Ramos (cell line): ENCODE measurements around the gene PXN.
"Not testable (repeated sequence)": the region's sequence is repeated elsewhere in the genome, so short reads cannot be mapped to it uniquely, and the experiment has no call there.

ENCODE experiments used
- in situ Hi-C: fragments of 300-500 bp; cut with MboI; formaldehyde crosslinking; loops from one replicate; pipeline ENCODE4 v1.14.3; 2022; ENCODE audit warnings: low sequenced_read_pairs; ENCODE audit not compliant: unreplicated experiment

The PXN gene

DNA sequence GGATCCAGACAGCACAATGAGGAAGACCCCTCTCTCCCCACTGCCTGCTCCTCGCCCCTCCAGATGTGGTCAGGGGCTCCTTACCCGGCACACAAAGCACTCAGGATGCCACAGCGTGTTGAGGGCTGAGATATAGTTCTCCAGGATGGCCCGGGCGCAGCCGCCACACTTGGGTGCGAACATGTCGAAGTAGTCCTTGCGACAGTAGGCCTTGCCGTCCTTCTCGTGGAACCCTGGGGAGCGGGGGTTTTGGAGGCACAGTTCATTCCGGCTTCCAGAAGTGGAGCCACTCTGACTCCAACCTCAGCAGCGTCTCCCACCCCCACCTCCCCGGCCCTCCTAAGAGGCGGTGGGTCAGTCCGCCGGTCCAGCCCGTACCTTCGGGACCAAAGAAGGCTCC, 51.8 kb downstream of the PXN start:
- in situ Hi-C loops = no loop called here

DNA sequence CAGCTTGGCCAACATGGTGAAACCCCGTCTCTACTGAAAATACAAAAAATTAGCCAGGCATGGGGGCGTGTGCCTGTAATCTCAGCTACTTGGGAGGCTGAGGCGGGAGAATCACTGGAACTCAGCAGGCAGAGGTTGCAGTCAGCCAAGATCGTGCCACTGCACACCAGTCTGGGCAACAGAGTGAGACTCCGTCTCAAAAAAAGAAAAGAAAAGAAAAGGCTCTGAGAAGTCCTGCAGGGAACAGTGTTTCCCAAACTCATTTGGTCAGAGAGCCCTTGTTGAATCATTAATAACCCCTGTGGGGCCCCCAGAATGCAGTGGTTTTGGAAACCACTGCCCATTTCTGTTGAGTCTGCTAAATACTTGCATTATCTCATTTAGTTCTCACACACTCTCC, 52.3 kb downstream of the PXN start:
- in situ Hi-C loops = not testable (repeated sequence)

DNA sequence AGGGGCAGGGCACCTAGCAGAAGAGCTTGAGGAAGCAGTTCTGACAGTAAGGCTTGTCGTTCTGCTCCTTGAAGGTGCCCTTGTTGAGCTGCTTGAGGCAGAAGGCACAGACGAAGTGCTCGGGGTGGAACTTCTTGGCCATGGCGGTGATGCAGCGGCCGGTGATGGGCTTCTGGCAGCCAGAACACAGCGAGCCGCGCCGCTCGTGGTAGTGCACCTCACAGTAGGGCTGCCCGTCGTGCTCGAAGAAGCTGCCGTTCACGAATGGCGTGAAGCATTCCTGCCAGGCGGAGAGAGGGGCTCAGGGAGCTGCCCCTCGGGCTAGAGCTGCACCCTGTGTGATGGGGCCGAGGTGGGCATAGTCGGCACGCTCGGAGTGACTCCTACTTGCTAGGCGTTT, 53.2 kb downstream of the PXN start:
- in situ Hi-C loops = no loop called here

- in situ Hi-C loops = no loop called here
Observed at GRCh38 chr12:120211904-120212283, 53.6 kb downstream of the PXN start.

GRCh38 chr12:120211243-120211903, 54.2 kb downstream of the PXN start:
- in situ Hi-C loops = no loop called here

DNA sequence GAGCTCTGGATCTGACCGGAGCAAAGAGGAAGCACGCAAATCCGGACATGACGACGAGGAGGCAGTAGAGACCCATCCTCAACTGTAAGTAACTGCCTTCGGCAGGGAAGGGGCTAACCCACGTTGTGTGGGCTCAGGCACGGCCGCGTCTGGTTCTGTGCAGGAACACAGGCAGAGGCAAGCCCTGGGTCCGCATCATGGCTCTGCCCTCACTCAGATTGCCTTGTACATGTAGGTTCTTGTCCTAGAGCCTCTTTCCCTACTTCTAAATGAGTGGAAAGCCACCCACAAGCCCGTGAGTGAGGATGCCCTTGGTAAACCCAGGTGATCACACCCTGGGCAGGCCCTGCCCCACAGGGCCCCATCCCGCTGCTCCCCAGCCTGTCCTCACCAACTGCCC, 55.7 kb downstream of the PXN start:
- in situ Hi-C loops = no loop called here

GRCh38 chr12:120207227-120207626, 58.3 kb downstream of the PXN start:
- in situ Hi-C loops = no loop called here

DNA sequence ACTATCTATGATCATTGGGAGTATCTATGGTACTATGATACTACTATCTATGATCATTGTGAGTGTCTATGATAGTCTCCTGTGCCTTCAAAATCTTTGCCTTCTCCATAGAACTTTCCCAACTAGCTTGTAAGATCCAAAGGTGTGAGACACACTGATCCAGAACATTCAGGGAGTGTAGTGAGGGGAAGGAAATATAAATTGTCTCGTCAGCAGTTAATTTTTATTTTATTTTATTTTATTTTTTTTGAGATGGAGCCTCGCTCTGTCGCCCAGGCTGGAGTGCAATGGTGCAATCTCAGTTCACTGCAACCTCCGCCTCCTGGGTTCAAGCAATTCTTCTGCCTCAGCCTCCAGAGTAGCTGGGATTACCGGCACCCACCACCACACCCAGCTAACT, 58.7 kb downstream of the PXN start:
- in situ Hi-C loops = not testable (repeated sequence)

DNA sequence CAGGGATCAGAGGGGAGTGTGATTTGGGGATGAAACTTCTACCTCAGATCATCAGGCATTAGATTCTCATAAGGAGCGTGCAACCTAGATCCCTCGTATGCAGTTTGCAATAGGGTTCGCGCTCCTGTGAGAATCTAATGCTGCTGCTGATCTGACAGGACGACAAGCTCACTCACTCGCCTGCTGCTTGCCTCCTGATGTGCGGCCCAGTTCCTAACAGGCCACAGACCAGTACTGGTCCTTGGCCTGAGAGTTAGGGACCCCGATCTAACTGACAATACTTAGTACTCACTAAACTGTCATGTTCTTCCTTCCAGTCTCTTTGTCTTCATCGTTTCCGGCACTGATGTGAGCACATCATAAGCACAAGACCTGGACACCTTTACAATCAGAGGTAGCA, 59.3 kb downstream of the PXN start:
- in situ Hi-C loops = no loop called here

- in situ Hi-C loops = no loop called here
Observed at GRCh38 chr12:120204171-120204570, 61.4 kb downstream of the PXN start.

DNA sequence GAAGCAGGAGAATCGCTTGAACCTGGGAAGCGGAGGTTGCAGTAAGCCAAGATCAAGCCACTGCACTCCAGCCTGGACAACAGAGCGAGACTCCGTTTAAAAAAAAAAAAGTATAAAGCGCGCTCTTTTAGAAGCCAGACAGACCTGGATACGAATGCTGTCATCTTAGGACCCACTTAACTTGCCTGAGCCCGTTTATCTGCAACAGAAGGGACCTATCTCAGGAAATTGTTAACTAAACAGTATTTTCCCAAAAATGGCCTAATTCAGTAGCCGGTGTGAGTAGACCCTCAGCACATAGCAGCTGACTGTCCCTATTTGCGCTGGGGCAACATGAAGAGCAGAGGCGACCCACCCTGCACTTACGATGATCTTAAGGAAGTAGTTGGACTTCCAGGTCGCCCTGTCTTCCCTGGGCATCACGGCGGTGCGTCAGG, 65.1 kb downstream of the PXN start:
- in situ Hi-C loops = no loop called here

GRCh38 chr12:120199595-120200306, 65.8 kb downstream of the PXN start:
- in situ Hi-C loops = no loop called here

DNA sequence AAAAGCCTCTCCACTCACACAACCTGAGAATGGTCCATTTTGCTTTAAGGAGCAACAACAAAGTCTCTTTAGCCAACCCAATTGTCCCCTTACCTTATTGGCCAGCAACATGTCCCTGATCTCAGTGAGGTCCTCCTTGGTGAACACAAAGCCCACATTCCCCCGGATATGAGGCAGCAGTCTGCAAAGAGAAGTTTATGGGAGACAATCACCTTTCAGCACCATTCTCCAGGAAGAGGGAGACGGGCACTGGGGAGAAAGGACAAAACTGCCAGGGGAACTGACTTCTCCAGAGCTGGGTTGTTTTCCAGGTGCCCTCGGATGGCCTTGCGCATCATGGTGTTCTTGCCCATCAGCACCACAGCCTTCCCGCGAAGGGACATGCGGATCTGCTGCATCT, 66.5 kb downstream of the PXN start:
- in situ Hi-C loops = no loop called here

DNA sequence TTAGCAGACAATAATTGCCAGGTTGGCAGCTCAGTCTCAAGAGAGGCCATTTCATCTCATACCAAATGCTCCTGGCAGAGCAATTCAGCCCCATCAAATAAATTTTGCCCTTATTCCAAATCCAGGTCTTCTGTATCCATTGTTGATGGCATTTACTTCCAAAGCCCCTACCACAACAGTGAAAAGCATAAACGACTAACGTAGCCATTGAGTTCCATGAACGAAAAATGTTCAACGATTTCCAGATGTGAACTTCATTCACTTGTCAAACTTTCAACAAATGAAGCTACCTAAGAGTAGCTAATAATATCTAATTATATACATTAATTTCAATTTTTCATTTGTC, 68.0 kb downstream of the PXN start:
- in situ Hi-C loops = no loop called here

DNA sequence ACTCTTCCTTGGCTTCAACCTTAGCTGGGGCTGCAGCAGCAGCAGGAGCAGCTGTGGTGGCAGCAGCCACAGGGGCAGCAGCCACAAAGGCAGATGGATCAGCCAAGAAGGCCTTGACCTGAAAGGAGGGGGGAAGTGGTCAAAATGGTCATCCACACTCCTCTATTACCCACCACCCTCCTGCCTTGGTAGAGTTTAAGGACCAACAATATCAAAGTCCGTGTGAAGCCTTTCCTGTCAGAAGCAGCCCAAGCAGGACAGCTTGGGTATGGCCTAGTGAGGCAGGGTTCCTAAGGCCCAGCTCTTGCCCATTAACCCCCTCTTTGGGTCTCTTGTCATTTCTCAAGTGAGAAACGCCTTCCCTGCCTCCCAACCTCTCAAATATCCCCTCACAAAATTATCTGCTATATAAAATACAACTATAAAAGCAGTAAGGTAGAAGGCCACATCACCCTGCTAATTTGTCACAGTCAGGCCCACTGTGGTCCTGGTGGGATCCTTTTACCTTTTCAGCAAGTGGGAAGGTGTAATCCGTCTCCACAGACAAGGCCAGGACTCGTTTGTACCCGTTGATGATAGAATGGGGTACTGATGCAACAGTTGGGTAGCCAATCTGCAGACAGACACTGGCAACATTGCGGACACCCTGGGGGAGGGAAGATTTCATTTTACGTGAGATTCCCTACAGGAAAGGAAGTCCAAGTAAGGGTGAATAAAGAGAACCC, 68.6 kb downstream of the PXN start:
- in situ Hi-C loops = not testable (repeated sequence)

DNA sequence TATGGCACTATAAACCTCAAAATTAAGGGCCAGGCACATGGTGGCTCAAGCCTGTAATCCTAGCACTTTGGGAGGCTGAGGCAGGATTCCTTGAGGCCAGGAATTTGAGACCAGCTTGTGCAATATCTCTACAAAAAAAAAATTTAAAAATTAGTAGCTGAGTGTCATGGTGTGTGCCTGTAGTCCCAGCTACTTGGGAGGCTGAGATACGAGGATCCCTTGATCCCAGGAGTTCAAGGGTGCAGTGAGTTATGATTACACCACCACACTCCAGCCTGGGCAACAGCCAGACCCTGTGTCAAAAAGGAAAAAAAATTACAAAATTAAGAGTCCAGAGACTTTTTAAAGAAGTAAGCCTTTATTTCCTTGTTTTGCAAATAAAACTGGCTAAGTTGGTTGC, 69.2 kb downstream of the PXN start:
- in situ Hi-C loops = no loop called here

DNA sequence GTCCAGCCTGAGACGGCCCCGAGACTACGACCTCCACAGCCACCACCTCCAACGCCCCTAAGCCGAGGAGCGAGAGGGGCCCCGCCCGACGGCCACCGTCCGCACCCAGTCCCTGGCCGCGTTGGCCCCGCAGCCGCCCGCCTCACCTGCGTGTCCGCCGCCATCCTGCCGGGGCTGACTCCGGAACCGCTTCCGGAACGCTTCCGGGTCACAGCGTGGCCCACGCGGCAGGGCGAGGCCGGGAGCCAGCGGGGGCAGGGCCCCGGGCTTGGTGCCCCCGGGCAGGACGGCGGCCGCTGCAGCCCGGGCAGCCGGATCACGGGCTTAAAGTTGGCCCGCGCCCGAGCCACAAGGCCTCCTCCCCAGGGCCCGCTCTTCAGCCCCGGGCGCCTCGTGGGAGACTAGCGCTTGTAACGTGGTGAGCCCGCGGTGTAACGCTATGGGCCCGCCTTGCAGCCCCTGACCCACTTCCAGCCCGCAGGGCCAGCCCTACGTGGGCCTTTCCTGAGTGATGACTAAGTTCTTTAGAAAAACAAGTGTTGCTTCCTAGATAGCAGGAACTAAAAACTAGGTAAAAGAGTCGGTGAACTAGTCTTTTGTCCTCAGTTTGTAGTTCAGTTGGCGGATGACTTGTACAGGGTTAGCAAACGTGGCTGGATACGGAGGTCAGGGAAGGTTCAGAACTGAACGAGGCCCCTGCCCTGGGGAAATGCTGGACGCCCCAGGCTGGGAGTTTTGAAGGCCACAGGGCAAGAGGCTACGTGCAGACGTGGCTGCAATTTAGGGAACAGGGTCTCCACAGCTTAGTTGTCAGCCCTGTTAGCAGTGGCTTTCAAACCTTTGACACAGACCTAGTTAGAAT, 70.8 kb downstream of the PXN start, which contains the start of gene GCN1:
TSS of gene GCN1 (minus strand) at position 182 of the 862 bp plus-strand sequence. CDS start at position 164, 18 bp downstream.
- in situ Hi-C loops = no loop called here

DNA sequence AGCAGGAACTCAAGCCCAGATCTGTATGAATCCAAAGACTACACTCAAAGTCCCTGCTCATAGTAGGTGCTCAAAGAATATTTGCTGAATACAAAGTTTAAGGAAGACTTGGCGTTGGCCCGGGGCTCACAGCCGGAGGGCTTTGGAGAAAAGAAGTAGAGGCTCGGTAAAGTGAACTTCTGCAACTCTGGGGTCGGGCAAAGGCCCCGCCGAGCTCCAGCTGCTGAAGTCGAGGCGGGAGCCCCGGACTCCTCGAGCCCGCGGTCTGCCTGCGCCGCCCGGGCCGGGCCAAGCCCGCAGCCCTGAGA, 71.3 kb downstream of the PXN start:
- in situ Hi-C loops = no loop called here

GRCh38 chr12:120193286-120193685, 72.2 kb downstream of the PXN start:
- in situ Hi-C loops = not testable (repeated sequence)

DNA sequence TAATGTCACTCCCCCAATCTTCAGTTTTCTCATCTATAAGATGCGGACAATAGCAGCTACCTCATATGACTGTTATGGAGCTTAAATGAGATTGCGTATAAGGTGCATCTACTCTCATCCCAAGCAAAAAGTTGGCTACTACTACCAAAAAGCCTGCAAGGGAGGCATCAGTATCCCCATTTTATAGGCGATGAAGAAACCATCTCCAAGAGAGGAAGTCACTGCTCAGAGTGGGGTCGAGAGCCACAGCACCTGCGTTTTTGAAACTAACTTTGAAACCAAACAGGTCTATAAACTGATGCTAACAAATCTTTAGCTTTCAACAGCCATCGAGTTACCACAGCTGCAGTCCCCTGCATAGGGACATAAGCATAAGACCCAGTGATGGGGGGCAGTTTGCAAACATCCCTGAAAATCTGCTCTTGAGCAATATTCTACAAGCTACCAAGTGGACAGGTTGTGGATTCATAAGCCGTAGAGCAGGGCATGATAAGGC, 74.5 kb downstream of the PXN start:
- in situ Hi-C loops = no loop called here

GRCh38 chr12:120190386-120190785, 75.1 kb downstream of the PXN start:
- in situ Hi-C loops = no loop called here
